LNCaP clone FGC (cell line): Measurements from ENCODE around the gene TM2D3.

Experiments used
- DNase-seq: peaks from one replicate; pipeline ENCODE4 v3.0.0-alpha.2; 2011; ENCODE audit warnings: low read depth
- H3K4me3 ChIP-seq: 2 replicates; pipeline ENCODE4 v1.5.1; 2011; ENCODE audit warnings: mild to moderate bottlenecking, low read depth, low read length, control low read depth
- CTCF ChIP-seq: IDR thresholded peaks from 2 replicates; pipeline ENCODE4 v1.5.1; 2012; ENCODE audit warnings: mild to moderate bottlenecking; ENCODE audit not compliant: control insufficient read depth, insufficient read depth; ENCODE audit errors: extremely low read depth

Gene TM2D3

GRCh38 chr15:101625184-101625583 is 27.0 kb downstream of the TM2D3 start:
- H3K4me3 ChIP-seq = no peak overlapping the region
- DNase-seq = no peak
- TF ChIP-seq CTCF = no peak

GRCh38 chr15:101623367-101624304 is 28.5 kb downstream of the TM2D3 start:
- no peak for DNase-seq
- no peak for TF ChIP-seq CTCF
- H3K4me3 ChIP-seq = no peak overlapping the region

DNA sequence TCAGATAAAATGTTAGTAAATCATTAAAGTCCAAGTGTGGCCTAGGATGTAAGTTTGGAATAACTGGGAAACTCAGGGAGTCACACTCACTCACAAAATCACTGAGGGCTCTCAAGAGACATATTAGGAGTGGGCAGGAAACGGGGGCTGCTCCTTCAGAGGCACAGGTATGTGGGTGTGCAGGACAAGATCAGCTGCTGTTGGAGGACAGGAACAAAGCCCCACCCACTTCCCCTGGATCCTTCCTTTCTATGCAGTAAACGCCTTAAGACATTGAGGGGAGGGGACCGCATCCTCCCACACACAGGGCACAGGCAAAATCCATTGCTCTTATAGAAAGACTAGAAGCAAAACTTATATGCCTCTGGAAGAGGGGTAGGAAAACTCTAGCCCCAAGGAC is 30.2 kb downstream of the TM2D3 start:
- H3K4me3 ChIP-seq = no peak overlapping the region
- TF ChIP-seq CTCF = no peak
- DNase-seq = no peak

GRCh38 chr15:101620671-101621070 is 31.5 kb downstream of the TM2D3 start:
- no peak for TF ChIP-seq CTCF
- no peak overlapping the region for H3K4me3 ChIP-seq

DNA sequence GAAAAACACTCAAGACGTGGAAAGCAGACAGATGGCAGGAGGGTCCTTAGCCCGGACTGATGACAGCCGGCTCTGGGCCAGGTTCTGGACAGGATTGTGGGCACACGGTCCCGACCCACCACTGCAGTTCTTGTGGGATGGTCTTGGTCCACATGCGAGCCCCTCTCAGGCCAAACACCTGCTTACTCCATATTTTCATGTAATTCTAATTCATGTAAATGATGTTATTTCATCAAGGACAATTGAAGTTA is 32.6 kb downstream of the TM2D3 start:
- no peak for DNase-seq
- H3K4me3 ChIP-seq = no peak overlapping the region
- TF ChIP-seq CTCF = no peak

More at GRCh38 chr15:101620671-101621070, 31.5 kb downstream of the TM2D3 start:
- no peak for DNase-seq

GRCh38 chr15:101618851-101619614 is 33.1 kb downstream of the TM2D3 start:
- DNase-seq = no peak
- H3K4me3 ChIP-seq = no peak overlapping the region
- TF ChIP-seq CTCF = no peak

DNA sequence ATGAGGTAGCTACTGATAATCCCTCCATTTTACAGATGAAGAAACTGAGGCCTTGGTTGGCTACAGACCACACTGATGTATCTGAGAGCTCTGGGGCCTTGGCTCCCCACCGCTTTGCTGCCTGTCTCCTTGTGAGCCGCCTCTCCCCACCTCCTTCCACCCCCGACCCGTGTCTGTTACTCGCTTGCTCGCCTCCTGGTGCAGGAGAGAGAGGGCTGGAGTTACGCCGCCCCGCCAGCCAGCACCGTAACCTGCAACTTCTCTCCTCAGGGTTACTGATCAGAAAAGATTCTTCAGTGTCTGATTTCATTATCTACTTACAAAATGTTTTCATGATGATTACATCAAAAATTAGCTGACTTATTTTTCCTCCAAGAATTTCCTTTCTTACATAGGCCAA is 34.1 kb downstream of the TM2D3 start:
- TF ChIP-seq CTCF = no peak
- H3K4me3 ChIP-seq = no peak overlapping the region
- no peak for DNase-seq
